HepG2 (cell line): ENCODE data around the gene IPCEF1. TPM values are rescaled to one million over a fixed set of nuclear protein-coding genes. Genes with fewer than 3 reads are reported as not detected.

Experiments used
- ATAC-seq: fragments of 200-7000 bp; cut with Tn5 transposase; 3 replicates; pipeline ENCODE4 v1.9.1; 2020; ENCODE audit warnings: mild to moderate bottlenecking, moderate library complexity
- BruUV-seq: library from RNA; stranded (reverse); fragments of 400-500 nt; replicated peaks from 2 replicates; lab custom pipeline; 2021; lab: Mats Ljungman, UMichigan
- CTCF ChIA-PET: fragments of 300-600 bp; formaldehyde crosslinking; extraction: SDS; loops from one replicate; lab custom pipeline; 2021; ENCODE audit warnings: low total read pairs, inconsistent platforms, low intra/inter-chr PET ratio; lab: Yijun Ruan, JAX
- POLR2A ChIA-PET: fragments of 350-600 bp; sonication (Branson Sonifier 250); formaldehyde crosslinking; loops from one replicate; lab custom pipeline; 2020; ENCODE audit warnings: antibody characterized with exemption, inconsistent platforms; lab: Yijun Ruan, JAX
- DNase-seq: peaks from one replicate; pipeline ENCODE4 v3.0.0-alpha.2; 2015; ENCODE audit warnings: low spot score
- FAIRE-seq: peaks from 3 replicates; lab custom pipeline; 2011; peaks lifted over from hg19 to GRCh38; lab: Jason Lieb, UNC
- H2AFZ ChIP-seq: one replicate; pipeline ENCODE4 v1.6.1; 2011; ENCODE audit warnings: low read length, inconsistent platforms
- H3K27ac ChIP-seq: fragments of 300-600 bp; 3 replicates; pipeline ENCODE4 v1.8.0; 2011; ENCODE audit warnings: mixed run types, mild to moderate bottlenecking, mixed read lengths, low read length, inconsistent platforms; ENCODE audit not compliant: insufficient read depth; ENCODE audit errors: extremely low read length
- H3K27me3 ChIP-seq, 2 experiments: fragments of 200-600 bp in 1 of 2; 2 replicates in 1 of 2; 3 replicates in 1 of 2; pipeline versions ENCODE4 v1.6.0 to v1.8.0; 2011; ENCODE audit warnings: low read length in 2 of 2, mild to moderate bottlenecking in 2 of 2, moderate library complexity in 2 of 2, inconsistent platforms in 1 of 2; ENCODE audit not compliant: insufficient read depth in 2 of 2, control insufficient read depth in 1 of 2
- H3K36me3 ChIP-seq, 2 experiments: fragments of 200-600 bp in 1 of 2; replicated peaks in 1 of 2; 2 replicates in 1 of 2; 3 replicates in 1 of 2; pipeline versions ENCODE4 v1.5.1 to v1.8.0; 2011; ENCODE audit warnings: low read length in 2 of 2, inconsistent platforms in 1 of 2; ENCODE audit not compliant: insufficient read depth in 2 of 2, control insufficient read depth in 1 of 2
- H3K4me1 ChIP-seq: 2 replicates; pipeline ENCODE4 v1.5.1; 2012; ENCODE audit warnings: low read length, inconsistent platforms; ENCODE audit not compliant: insufficient read depth
- H3K4me2 ChIP-seq: 2 replicates; pipeline ENCODE4 v1.6.0; 2011; ENCODE audit warnings: low read depth, low read length, inconsistent platforms
- H3K4me3 ChIP-seq, 3 experiments: fragments of 200-600 bp in 1 of 3; sonication (generic), shearing (Covaris generic) in 1 of 3; replicated peaks in 1 of 3; 2 replicates each; pipeline ENCODE4 v1.5.1; 2011 to 2016; ENCODE audit warnings: low read length in 3 of 3, inconsistent platforms in 2 of 3, low read depth in 2 of 3, mild to moderate bottlenecking in 2 of 3, control low read depth in 1 of 3, mixed read lengths in 1 of 3; ENCODE audit not compliant: insufficient read depth in 1 of 3
- H3K79me2 ChIP-seq: one replicate; pipeline ENCODE4 v1.6.1; 2011; ENCODE audit warnings: low read length, inconsistent platforms; ENCODE audit not compliant: insufficient read depth
- H3K9ac ChIP-seq: 2 replicates; pipeline ENCODE4 v1.6.0; 2011; ENCODE audit warnings: mild to moderate bottlenecking, low read depth, low read length, inconsistent platforms; ENCODE audit not compliant: insufficient read depth
- H3K9me3 ChIP-seq: 2 replicates; pipeline ENCODE4 v1.5.1; 2012; ENCODE audit warnings: mild to moderate bottlenecking, low read length
- H4K20me1 ChIP-seq: 2 replicates; pipeline ENCODE4 v1.6.0; 2011; ENCODE audit warnings: inconsistent platforms, mild to moderate bottlenecking, low read length, moderate library complexity; ENCODE audit not compliant: insufficient read depth
- ERF ChIP-seq: IDR thresholded peaks from 2 replicates; pipeline ENCODE4 v1.6.1; 2018; ENCODE audit warnings: missing biosample characterization, missing genetic modification reagents
- GATAD2A ChIP-seq: IDR thresholded peaks from 2 replicates; pipeline ENCODE4 v1.6.1; 2016
- GTF3A ChIP-seq: sonication (generic); formaldehyde crosslinking; conservative IDR thresholded peaks from 2 replicates; pipeline ENCODE4 v1.4.0; 2020; ENCODE audit warnings: mild to moderate bottlenecking, missing genetic modification reagents
- MIER2 ChIP-seq: IDR thresholded peaks from 2 replicates; pipeline ENCODE4 v1.6.1; 2016; ENCODE audit warnings: missing biosample characterization, missing genetic modification reagents
- NRL ChIP-seq: sonication (generic); formaldehyde crosslinking; IDR thresholded peaks from 2 replicates; pipeline ENCODE4 v1.5.0; 2020; ENCODE audit warnings: missing genetic modification reagents, mild to moderate bottlenecking, moderate library complexity, borderline replicate concordance
- PCBP1 ChIP-seq: fragments of 200-400 bp; formaldehyde crosslinking; IDR thresholded peaks from 2 replicates; pipeline ENCODE4 v1.6.1; 2017; ENCODE audit warnings: mild to moderate bottlenecking, low read depth, low read length, borderline replicate concordance
- RFX3 ChIP-seq: IDR thresholded peaks from 2 replicates; pipeline ENCODE4 v1.6.1; 2016; ENCODE audit warnings: missing biosample characterization, missing genetic modification reagents
- SRSF4 ChIP-seq: fragments of 200-400 bp; formaldehyde crosslinking; IDR thresholded peaks from one replicate; pipeline ENCODE4 v1.6.1; 2018; ENCODE audit warnings: mild to moderate bottlenecking, low read depth, low read length, moderate library complexity; ENCODE audit not compliant: poor library complexity, severe bottlenecking
- TOPORS ChIP-seq: sonication (generic); formaldehyde crosslinking; IDR thresholded peaks from 2 replicates; pipeline ENCODE4 v1.8.0; 2023; ENCODE audit warnings: mild to moderate bottlenecking, missing genetic modification reagents
- ZFYVE20 ChIP-seq: sonication (generic); formaldehyde crosslinking; IDR thresholded peaks from 2 replicates; pipeline ENCODE4 v1.8.0; 2023; ENCODE audit warnings: low read depth, mild to moderate bottlenecking, moderate library complexity, missing genetic modification reagents, borderline replicate concordance
- ZNF552 ChIP-seq: sonication (generic); formaldehyde crosslinking; IDR thresholded peaks from 2 replicates; pipeline ENCODE4 v1.9.0; 2022; ENCODE audit warnings: missing genetic modification reagents, mild to moderate bottlenecking, borderline replicate concordance
- ZNF652 ChIP-seq: IDR thresholded peaks from 2 replicates; pipeline ENCODE4 v1.6.1; 2016; ENCODE audit warnings: low read depth, borderline replicate concordance
- ZNF7 ChIP-seq: IDR thresholded peaks from 2 replicates; pipeline ENCODE4 v1.6.1; 2016; ENCODE audit warnings: missing biosample characterization, missing genetic modification reagents
- WGBS: methylation state at CpG from one replicate; pipeline ENCODE4 v1.1.6; 2017; ENCODE audit warnings: low lambda C conversion rate; 5-methylcytosine and 5-hydroxymethylcytosine counted together
- in situ Hi-C: cut with HindIII; loops from 2 replicates; pipeline ENCODE4 v1.10.0; 2017; ENCODE audit warnings: low pct_unique_long_range_greater_than_20kb; ENCODE audit not compliant: extremely low pct_ligation_motif_present
- intact Hi-C: fragments of 100-400 bp; cut with micrococcal nuclease; formaldehyde crosslinking; loops from one replicate; pipeline ENCODE4 v1.10.0; 2022; ENCODE audit not compliant: unreplicated experiment
- polyA plus RNA-seq, 8 experiments: library from polyadenylated mRNA; depleted of rRNA in 3 of 8; stranded (reverse) in 7 of 8; unstranded in 1 of 8; fragments of >200 nt; fragmentation: Illumina TruSeq in 4 of 8; extraction: Trizol in 4 of 8; gene quantifications; 2 replicates each; pipeline versions ENCODE4 v1.2.1 to v1.2.3, GENCODE V29; 2011 to 2016; ENCODE audit warnings: low read depth in 4 of 8, missing spikeins in 1 of 8, mixed read lengths in 1 of 8; ENCODE audit not compliant: insufficient read depth in 1 of 8
- total RNA-seq, 5 experiments: library from RNA; depleted of rRNA; stranded (reverse); fragments of >200 nt; fragmentation: Illumina TruSeq; extraction: Trizol; gene quantifications; 2 replicates each; pipeline ENCODE4 v1.2.3, GENCODE V29; 2016; ENCODE audit warnings: low read depth in 1 of 5

Gene IPCEF1
- total and polyA plus RNA-seq, 2 of the 13 experiments (the other 11 are each of a cell fraction or from before 2014, with no cell fraction given), result 0.03 TPM; not detected in 1

DNA sequence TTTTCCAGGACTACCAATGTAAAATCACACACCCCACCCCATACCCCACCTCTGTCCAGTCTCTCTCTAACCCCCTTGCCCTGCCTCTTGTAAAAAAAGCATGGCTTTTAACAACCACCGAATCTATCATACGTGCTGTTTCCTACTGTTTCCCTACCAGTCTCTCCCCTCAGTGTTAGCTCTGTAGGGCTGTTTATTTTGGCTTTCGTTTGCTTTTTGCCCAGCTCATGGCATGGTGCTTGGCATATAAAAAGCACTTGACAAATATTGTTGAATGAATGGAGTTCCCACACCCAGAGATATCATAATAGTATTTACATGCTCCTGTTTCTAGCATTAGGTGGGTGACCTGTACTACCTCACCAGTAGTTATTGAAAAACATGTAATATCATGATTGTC lies 169.4 kb downstream of the IPCEF1 start:
- FAIRE-seq (no peak), DNase-seq (no peak), ATAC-seq (no peak)
- Histone ChIP-seq H3K79me2 (no peaks in the 10 kb centered on the region), H2AFZ (no peak overlapping the region), H3K4me2 (no peak overlapping the region), H3K4me1 (no peaks in the 10 kb centered on the region), H3K36me3 (no peaks in the 10 kb centered on the region), H3K27me3 (no peaks in the 10 kb centered on the region; a peak in 1 of 5 replicates), H3K9ac (no peak overlapping the region), H3K4me3 (no peak overlapping the region), H4K20me1 (no peaks in the 10 kb centered on the region), H3K27ac (no peak overlapping the region), H3K9me3 (no peaks in the 10 kb centered on the region; the same call in 1 of the 2 replicates)
- no TSS peak for BruUV-seq
- intact Hi-C loops, result no loop called here
- in situ Hi-C loops, result no loop called here
- ChIA-PET POLR2A (no interaction called here), CTCF (no interaction called here)
- WGBS, result 41% methylated on average over 3 of the region's 3 CpGs
- TF ChIP-seq SRSF4, result no peak
- TF ChIP-seq GTF3A (CRISPR knock-in tag), result no peak
- TF ChIP-seq ZFYVE20 (CRISPR knock-in tag), result no peak
- TF ChIP-seq ERF (CRISPR knock-in tag), result no peak
- TF ChIP-seq TOPORS (CRISPR knock-in tag), result no peak
- no peak for TF ChIP-seq ZNF652 (CRISPR knock-in tag)
- no peak for TF ChIP-seq PCBP1

- Histone ChIP-seq H3K36me3 (no peaks in the 10 kb centered on the region), H3K27ac (no peak overlapping the region), H3K9ac (no peak overlapping the region), H4K20me1 (no peaks in the 10 kb centered on the region), H3K4me1 (no peaks in the 10 kb centered on the region), H3K9me3 (no peaks in the 10 kb centered on the region; the same call in 1 of the 2 replicates), H3K79me2 (no peaks in the 10 kb centered on the region), H3K4me3 (no peak overlapping the region), H3K27me3 (no peaks in the 10 kb centered on the region), H3K4me2 (no peak overlapping the region), H2AFZ (no peak overlapping the region)
- no peak for ATAC-seq
- intact Hi-C loops (no loop called here), in situ Hi-C loops (no loop called here)
- no peak for FAIRE-seq
- ChIA-PET POLR2A (no interaction called here), CTCF (no interaction called here)
- 27% methylated on average over 5 of the region's 5 CpGs for WGBS
- BruUV-seq, result no TSS peak
- no peak for DNase-seq
- TF ChIP-seq GATAD2A (CRISPR knock-in tag) (no peak), RFX3 (no peak), ZNF7 (CRISPR knock-in tag) (no peak), NRL (CRISPR knock-in tag) (no peak), ZNF552 (no peak), MIER2 (CRISPR knock-in tag) (no peak)
Observed at GRCh38 chr6:154179434-154179833, 177.2 kb downstream of the IPCEF1 start.
